ENCODE measurements around the gene PARK7. TPM values are rescaled to one million over a fixed set of nuclear protein-coding genes. Genes with fewer than 3 reads are reported as not detected.
A peak's percentile ranks its signal among the peaks of the same experiment; 100 is the strongest.

The PARK7 gene
- total RNA-seq, 1 experiment from 2014 or later: 370 TPM

DNA sequence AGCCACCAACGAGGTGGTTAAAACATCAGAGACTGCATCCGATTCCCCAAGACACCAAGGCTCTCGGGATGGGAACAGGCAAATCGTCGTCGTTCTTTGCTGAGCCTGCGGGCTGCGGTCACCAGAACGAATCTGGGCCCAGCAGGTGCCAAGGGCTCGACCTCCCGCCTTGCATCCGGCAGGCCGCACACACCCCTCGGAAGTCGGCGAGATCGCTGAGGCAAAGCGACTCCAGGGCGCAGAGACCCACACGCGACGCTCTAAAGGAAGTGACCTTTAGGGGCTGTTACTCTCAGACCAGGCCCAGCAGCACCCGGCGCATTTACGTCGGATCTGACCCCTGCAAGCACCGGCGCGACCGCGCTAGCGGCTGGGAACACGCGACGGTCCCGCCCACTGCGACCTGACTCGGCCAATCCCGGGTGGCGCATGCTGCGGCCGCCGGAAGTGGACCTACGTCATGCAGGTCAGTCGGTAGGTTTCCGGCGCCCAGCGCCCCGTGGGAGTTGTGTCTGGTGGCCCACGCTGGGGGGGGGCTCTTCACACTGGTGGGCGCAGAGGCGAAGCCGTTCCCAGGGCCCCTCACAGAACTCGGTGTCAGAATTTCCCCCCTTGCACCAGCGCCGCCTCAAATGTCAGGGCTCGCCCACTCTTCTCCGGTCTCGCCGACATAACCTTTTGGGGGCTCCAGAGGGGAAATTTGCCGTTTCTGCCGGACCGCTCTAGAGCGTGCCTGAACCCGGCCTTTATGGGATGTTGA is 7.5 kb upstream of the PARK7 start (continued):
- TF ChIP-seq, protein P1, sequence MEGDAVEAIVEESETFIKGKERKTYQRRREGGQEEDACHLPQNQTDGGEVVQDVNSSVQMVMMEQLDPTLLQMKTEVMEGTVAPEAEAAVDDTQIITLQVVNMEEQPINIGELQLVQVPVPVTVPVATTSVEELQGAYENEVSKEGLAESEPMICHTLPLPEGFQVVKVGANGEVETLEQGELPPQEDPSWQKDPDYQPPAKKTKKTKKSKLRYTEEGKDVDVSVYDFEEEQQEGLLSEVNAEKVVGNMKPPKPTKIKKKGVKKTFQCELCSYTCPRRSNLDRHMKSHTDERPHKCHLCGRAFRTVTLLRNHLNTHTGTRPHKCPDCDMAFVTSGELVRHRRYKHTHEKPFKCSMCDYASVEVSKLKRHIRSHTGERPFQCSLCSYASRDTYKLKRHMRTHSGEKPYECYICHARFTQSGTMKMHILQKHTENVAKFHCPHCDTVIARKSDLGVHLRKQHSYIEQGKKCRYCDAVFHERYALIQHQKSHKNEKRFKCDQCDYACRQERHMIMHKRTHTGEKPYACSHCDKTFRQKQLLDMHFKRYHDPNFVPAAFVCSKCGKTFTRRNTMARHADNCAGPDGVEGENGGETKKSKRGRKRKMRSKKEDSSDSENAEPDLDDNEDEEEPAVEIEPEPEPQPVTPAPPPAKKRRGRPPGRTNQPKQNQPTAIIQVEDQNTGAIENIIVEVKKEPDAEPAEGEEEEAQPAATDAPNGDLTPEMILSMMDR (IDR thresholded peaks at IDR 0.05 in 2 of 3, conservative IDR thresholded peaks at IDR 0.05 in 1 of 3; ENCODE audit: borderline replicate concordance in 1 of 3, insufficient read depth in 1 of 3, low read depth in 2 of 3, low read length in 2 of 3): no peak
- peak; percentile 75 for TF ChIP-seq SP1 (IDR thresholded peaks at IDR 0.05; ENCODE audit: low read depth)
- no peak for TF ChIP-seq ELF1 (IDR thresholded peaks at IDR 0.05; ENCODE audit: borderline replicate concordance, low read depth)
- TF ChIP-seq EZH2 (IDR thresholded peaks at IDR 0.05): no peak
- TF ChIP-seq EZH2phosphoT487 (IDR thresholded peaks at IDR 0.05; ENCODE audit: borderline replicate concordance): no peak
- TF ChIP-seq SRF (IDR thresholded peaks at IDR 0.05; ENCODE audit: low read depth): 0 out of 2 replicates have a peak, but pooled peaks have one; percentile 37
- TF ChIP-seq CBX3 (IDR thresholded peaks at IDR 0.05; ENCODE audit: low read depth): no peak
- peak; percentile 61 for TF ChIP-seq EGR1 (IDR thresholded peaks at IDR 0.05; ENCODE audit: low read depth)
- TF ChIP-seq ZFX (IDR thresholded peaks at IDR 0.05): peak; percentile 92

DNA sequence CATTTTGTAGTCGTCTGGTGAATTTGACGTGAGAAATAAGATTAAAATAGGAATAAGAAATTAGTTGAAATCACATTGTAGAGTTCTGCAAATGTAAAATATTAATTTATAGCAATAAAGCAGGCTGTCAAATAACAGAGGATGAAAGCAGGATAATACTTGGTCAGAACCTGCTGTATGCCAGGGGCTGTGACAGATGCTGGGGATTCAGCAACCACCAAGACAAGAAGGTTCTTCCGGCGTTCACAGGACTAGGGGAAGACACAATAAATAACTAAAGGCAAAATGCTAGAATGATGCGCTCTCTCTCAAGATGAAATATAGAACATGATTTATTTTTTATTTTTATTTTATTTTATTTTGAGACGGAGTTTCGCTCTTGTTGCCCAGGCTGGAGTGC is 6.8 kb upstream of the PARK7 start:
- CTCF ChIA-PET: no interaction called here
- TF ChIP-seq ZNF274 (IDR thresholded peaks at IDR 0.05; ENCODE audit: low read depth, low read length): no peak
- no peak for TF ChIP-seq RAD21 (IDR thresholded peaks at IDR 0.05; ENCODE audit: low read depth)
- no peak for TF ChIP-seq SIN3A (IDR thresholded peaks at IDR 0.05; ENCODE audit: low read depth)
- H3K4me1 ChIP-seq (ENCODE audit: control insufficient read depth in 1 of 2, insufficient read depth in 2 of 2, low read length in 2 of 2): peaks cover 0 to 5% of the 10 kb centered on the region in 2 experiments; a peak in 2 of 4 replicates
- DNase-seq (ENCODE audit: low read depth, low spot score) (no peak), ATAC-seq (no peak)
- H3K79me2 ChIP-seq (ENCODE audit: insufficient read depth, low read length): no peaks in the 10 kb centered on the region
- no peaks in the 10 kb centered on the region for H3K27me3 ChIP-seq (ENCODE audit: insufficient read depth, low read length)
- no peaks in the 10 kb centered on the region for H3K9me3 ChIP-seq (ENCODE audit: control insufficient read depth in 1 of 2, insufficient read depth in 1 of 2, low read depth in 1 of 2, low read length in 2 of 2)
- H3K27ac ChIP-seq (ENCODE audit: low read depth, low read length): peak overlapping the region; percentile 91; the same call in 1 of the 2 replicates
- RAD21 ChIA-PET (ENCODE audit: low non-redundant PET in 1 of 2, low total read pairs in 2 of 2, uncharacterized antibody in 2 of 2, unreplicated experiment in 2 of 2): no interaction called here
- intact Hi-C loops (cut with micrococcal nuclease): no loop called here
- POLR2A ChIA-PET: no interaction called here
- peak overlapping the region; percentile 82 for H3K4me2 ChIP-seq (ENCODE audit: low read length)
- no peaks in the 10 kb centered on the region for H3K9me2 ChIP-seq (ENCODE audit: insufficient read depth)
- peak overlapping the region; percentile 71 for H3K9ac ChIP-seq (ENCODE audit: low read length)
- H3K36me3 ChIP-seq (ENCODE audit: control insufficient read depth in 1 of 2, insufficient read depth in 2 of 2, low read length in 2 of 2): no peaks in the 10 kb centered on the region
- peak overlapping the region; percentile 75 to 84 for H3K4me3 ChIP-seq (replicated peaks in 1 of 2; ENCODE audit: low read depth in 1 of 2, low read length in 2 of 2)
- H2AFZ ChIP-seq (ENCODE audit: low read depth, low read length, poor library complexity, severe bottlenecking): peak overlapping the region; percentile 29
- no peaks in the 10 kb centered on the region for H4K20me1 ChIP-seq (ENCODE audit: insufficient read depth)
- TSS peak; percentile 93 for BruUV-seq (replicated peaks)
